HepG2 (cell line): ENCODE results near the gene ARMH3. TPM values are rescaled to one million over a fixed set of nuclear protein-coding genes. Genes with fewer than 3 reads are reported as not detected.

Experiments used
- DNMT1 ChIP-seq: sonication (generic); formaldehyde crosslinking; IDR thresholded peaks from 2 replicates; pipeline ENCODE4 v1.5.1; 2020; ENCODE audit warnings: mild to moderate bottlenecking, missing genetic modification reagents
- FOXP1 ChIP-seq, 2 experiments: fragments of 450-650 bp in 1 of 2; IDR thresholded peaks; 2 replicates each; pipeline ENCODE4 v1.6.1; 2017 to 2018; ENCODE audit warnings: antibody characterized with exemption in 1 of 2
- GATA4 ChIP-seq: sonication (generic); IDR thresholded peaks from 2 replicates; pipeline ENCODE4 v1.6.1; 2016; ENCODE audit warnings: antibody characterized with exemption, low read depth, borderline replicate concordance
- IRF2 ChIP-seq: IDR thresholded peaks from 2 replicates; pipeline ENCODE4 v1.6.1; 2018; ENCODE audit warnings: missing genetic modification reagents, missing compliant biosample characterization
- NCOR1 ChIP-seq: fragments of 200-600 bp; sonication (generic); IDR thresholded peaks from 2 replicates; pipeline ENCODE4 v1.7.0; 2017; ENCODE audit warnings: antibody characterized with exemption, low read length, borderline replicate concordance
- RNF2 ChIP-seq: fragments of 450-650 bp; conservative IDR thresholded peaks from 2 replicates; pipeline ENCODE4 v1.6.1; 2016; ENCODE audit warnings: low read depth
- TBX3 ChIP-seq: fragments of 450-650 bp; IDR thresholded peaks from 2 replicates; pipeline ENCODE4 v1.6.1; 2017; ENCODE audit warnings: antibody characterized with exemption, mild to moderate bottlenecking, inconsistent platforms, borderline replicate concordance
- ZC3H4 ChIP-seq: sonication (generic); formaldehyde crosslinking; IDR thresholded peaks from 2 replicates; pipeline ENCODE4 v1.4.0; 2020; ENCODE audit warnings: missing genetic modification reagents, borderline replicate concordance
- ZNF720 ChIP-seq: sonication (generic); formaldehyde crosslinking; IDR thresholded peaks from 2 replicates; pipeline ENCODE4 v1.4.0; 2020; ENCODE audit warnings: missing genetic modification reagents
- ZNF75D ChIP-seq: sonication (generic); formaldehyde crosslinking; IDR thresholded peaks from 2 replicates; pipeline ENCODE4 v1.8.1; 2023; ENCODE audit warnings: missing genetic modification reagents, mild to moderate bottlenecking, borderline replicate concordance
- ZNF781 ChIP-seq: sonication (generic); formaldehyde crosslinking; IDR thresholded peaks from 2 replicates; pipeline ENCODE4 v1.5.1; 2020; ENCODE audit warnings: borderline replicate concordance, mild to moderate bottlenecking, missing genetic modification reagents; ENCODE audit errors: not compliant biosample characterization
- polyA plus RNA-seq, 8 experiments: library from polyadenylated mRNA; depleted of rRNA in 3 of 8; stranded (reverse) in 7 of 8; unstranded in 1 of 8; fragments of >200 nt; fragmentation: Illumina TruSeq in 4 of 8; extraction: Trizol in 4 of 8; gene quantifications; 2 replicates each; pipeline versions ENCODE4 v1.2.1 to v1.2.3, GENCODE V29; 2011 to 2016; ENCODE audit warnings: low read depth in 4 of 8, missing spikeins in 1 of 8, mixed read lengths in 1 of 8; ENCODE audit not compliant: insufficient read depth in 1 of 8
- total RNA-seq, 5 experiments: library from RNA; depleted of rRNA; stranded (reverse); fragments of >200 nt; fragmentation: Illumina TruSeq; extraction: Trizol; gene quantifications; 2 replicates each; pipeline ENCODE4 v1.2.3, GENCODE V29; 2016; ENCODE audit warnings: low read depth in 1 of 5
- TF ChIP-seq, protein P1 (sequence below): sonication (generic); formaldehyde crosslinking; IDR thresholded peaks from 2 replicates; pipeline ENCODE4 v1.4.0; 2020; ENCODE audit warnings: missing genetic modification reagents, borderline replicate concordance
- TF ChIP-seq, protein P2 (sequence below): sonication (generic); formaldehyde crosslinking; IDR thresholded peaks from 2 replicates; pipeline ENCODE4 v1.8.1; 2023; ENCODE audit warnings: mild to moderate bottlenecking, missing genetic modification reagents
- TF ChIP-seq, protein P3 (sequence below): fragments of 450-650 bp; IDR thresholded peaks from 2 replicates; pipeline ENCODE4 v1.6.1; 2017; ENCODE audit warnings: mild to moderate bottlenecking
- TF ChIP-seq, protein P4 (sequence below): sonication (generic); formaldehyde crosslinking; IDR thresholded peaks from 2 replicates; pipeline ENCODE4 v1.4.0; 2020; ENCODE audit warnings: mild to moderate bottlenecking, low read depth, missing genetic modification reagents
- TF ChIP-seq, protein P5 (sequence below): sonication (generic); formaldehyde crosslinking; IDR thresholded peaks from 2 replicates; pipeline ENCODE4 v1.4.0; 2020; ENCODE audit warnings: missing genetic modification reagents

The ARMH3 gene
- total and polyA plus RNA-seq, 2 of the 13 experiments (the other 11 are each of a cell fraction or from before 2014, with no cell fraction given) = 8.4 to 16.9 TPM

DNA sequence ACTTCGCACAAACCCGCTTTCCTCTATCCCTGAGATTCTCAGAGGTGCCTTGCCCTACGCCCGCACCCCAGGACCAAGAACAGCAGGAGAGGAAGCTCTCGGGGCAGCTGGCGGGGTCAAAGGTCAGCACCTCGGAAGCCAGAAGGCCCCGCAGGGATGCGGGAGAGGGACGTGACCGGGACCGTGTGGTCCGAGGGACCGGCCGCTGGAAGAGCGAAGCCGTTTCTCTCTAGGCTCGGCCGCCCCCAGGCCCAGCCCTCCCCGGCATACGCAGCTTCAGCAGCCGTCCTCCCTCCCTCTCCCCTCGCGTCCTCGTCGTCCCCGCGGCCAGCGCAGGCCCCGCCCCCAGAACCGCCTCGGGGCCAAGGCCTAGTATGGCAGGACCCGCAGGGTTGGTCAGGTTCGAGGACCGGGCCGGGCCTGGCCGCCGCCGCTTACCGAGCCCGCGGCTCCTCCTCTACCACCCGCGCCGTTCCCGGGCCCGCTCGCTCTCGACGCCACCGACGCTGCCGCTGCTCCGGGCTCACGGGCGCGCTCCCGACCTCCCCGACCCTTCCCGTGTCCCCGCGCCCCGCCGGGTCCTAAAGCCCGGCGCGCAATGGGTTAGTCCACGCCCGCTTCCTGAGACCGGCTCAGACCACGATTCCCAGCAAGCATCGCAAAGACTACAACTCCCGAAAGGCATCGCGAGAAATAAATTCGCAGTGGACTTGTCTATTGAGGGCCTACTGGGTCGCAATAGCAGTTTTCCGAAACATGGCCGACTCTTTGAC lies at the start of gene ARMH3 (continued):
- TF ChIP-seq, protein P1, sequence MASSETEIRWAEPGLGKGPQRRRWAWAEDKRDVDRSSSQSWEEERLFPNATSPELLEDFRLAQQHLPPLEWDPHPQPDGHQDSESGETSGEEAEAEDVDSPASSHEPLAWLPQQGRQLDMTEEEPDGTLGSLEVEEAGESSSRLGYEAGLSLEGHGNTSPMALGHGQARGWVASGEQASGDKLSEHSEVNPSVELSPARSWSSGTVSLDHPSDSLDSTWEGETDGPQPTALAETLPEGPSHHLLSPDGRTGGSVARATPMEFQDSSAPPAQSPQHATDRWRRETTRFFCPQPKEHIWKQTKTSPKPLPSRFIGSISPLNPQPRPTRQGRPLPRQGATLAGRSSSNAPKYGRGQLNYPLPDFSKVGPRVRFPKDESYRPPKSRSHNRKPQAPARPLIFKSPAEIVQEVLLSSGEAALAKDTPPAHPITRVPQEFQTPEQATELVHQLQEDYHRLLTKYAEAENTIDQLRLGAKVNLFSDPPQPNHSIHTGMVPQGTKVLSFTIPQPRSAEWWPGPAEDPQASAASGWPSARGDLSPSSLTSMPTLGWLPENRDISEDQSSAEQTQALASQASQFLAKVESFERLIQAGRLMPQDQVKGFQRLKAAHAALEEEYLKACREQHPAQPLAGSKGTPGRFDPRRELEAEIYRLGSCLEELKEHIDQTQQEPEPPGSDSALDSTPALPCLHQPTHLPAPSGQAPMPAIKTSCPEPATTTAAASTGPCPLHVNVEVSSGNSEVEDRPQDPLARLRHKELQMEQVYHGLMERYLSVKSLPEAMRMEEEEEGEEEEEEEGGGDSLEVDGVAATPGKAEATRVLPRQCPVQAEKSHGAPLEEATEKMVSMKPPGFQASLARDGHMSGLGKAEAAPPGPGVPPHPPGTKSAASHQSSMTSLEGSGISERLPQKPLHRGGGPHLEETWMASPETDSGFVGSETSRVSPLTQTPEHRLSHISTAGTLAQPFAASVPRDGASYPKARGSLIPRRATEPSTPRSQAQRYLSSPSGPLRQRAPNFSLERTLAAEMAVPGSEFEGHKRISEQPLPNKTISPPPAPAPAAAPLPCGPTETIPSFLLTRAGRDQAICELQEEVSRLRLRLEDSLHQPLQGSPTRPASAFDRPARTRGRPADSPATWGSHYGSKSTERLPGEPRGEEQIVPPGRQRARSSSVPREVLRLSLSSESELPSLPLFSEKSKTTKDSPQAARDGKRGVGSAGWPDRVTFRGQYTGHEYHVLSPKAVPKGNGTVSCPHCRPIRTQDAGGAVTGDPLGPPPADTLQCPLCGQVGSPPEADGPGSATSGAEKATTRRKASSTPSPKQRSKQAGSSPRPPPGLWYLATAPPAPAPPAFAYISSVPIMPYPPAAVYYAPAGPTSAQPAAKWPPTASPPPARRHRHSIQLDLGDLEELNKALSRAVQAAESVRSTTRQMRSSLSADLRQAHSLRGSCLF (CRISPR knock-in tag) = no peak
- TF ChIP-seq FOXP1 (IDR thresholded peaks at IDR 0.05) (no peak), FOXP1 (CRISPR knock-in tag; IDR thresholded peaks at IDR 0.05) (no peak), ZNF720 (CRISPR knock-in tag) (no peak), ZC3H4 (CRISPR knock-in tag) (no peak), DNMT1 (no peak), IRF2 (peak; percentile 94), ZNF781 (CRISPR knock-in tag) (no peak), TBX3 (no peak), NCOR1 (no peak), RNF2 (peak; percentile 64), GATA4 (peak; percentile 17; the same call in 1 of the 2 replicates), ZNF75D (no peak)
- TF ChIP-seq, protein P2, sequence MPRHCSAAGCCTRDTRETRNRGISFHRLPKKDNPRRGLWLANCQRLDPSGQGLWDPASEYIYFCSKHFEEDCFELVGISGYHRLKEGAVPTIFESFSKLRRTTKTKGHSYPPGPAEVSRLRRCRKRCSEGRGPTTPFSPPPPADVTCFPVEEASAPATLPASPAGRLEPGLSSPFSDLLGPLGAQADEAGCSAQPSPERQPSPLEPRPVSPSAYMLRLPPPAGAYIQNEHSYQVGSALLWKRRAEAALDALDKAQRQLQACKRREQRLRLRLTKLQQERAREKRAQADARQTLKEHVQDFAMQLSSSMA = 0 out of 2 replicates have a peak, but pooled peaks have one; percentile 24
- TF ChIP-seq, protein P3, sequence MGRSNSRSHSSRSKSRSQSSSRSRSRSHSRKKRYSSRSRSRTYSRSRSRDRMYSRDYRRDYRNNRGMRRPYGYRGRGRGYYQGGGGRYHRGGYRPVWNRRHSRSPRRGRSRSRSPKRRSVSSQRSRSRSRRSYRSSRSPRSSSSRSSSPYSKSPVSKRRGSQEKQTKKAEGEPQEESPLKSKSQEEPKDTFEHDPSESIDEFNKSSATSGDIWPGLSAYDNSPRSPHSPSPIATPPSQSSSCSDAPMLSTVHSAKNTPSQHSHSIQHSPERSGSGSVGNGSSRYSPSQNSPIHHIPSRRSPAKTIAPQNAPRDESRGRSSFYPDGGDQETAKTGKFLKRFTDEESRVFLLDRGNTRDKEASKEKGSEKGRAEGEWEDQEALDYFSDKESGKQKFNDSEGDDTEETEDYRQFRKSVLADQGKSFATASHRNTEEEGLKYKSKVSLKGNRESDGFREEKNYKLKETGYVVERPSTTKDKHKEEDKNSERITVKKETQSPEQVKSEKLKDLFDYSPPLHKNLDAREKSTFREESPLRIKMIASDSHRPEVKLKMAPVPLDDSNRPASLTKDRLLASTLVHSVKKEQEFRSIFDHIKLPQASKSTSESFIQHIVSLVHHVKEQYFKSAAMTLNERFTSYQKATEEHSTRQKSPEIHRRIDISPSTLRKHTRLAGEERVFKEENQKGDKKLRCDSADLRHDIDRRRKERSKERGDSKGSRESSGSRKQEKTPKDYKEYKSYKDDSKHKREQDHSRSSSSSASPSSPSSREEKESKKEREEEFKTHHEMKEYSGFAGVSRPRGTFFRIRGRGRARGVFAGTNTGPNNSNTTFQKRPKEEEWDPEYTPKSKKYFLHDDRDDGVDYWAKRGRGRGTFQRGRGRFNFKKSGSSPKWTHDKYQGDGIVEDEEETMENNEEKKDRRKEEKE = no peak
- TF ChIP-seq, protein P4, sequence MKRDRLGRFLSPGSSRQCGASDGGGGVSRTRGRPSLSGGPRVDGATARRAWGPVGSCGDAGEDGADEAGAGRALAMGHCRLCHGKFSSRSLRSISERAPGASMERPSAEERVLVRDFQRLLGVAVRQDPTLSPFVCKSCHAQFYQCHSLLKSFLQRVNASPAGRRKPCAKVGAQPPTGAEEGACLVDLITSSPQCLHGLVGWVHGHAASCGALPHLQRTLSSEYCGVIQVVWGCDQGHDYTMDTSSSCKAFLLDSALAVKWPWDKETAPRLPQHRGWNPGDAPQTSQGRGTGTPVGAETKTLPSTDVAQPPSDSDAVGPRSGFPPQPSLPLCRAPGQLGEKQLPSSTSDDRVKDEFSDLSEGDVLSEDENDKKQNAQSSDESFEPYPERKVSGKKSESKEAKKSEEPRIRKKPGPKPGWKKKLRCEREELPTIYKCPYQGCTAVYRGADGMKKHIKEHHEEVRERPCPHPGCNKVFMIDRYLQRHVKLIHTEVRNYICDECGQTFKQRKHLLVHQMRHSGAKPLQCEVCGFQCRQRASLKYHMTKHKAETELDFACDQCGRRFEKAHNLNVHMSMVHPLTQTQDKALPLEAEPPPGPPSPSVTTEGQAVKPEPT (CRISPR knock-in tag) = 0 out of 2 replicates have a peak, but pooled peaks have one; percentile 62
- TF ChIP-seq, protein P5, sequence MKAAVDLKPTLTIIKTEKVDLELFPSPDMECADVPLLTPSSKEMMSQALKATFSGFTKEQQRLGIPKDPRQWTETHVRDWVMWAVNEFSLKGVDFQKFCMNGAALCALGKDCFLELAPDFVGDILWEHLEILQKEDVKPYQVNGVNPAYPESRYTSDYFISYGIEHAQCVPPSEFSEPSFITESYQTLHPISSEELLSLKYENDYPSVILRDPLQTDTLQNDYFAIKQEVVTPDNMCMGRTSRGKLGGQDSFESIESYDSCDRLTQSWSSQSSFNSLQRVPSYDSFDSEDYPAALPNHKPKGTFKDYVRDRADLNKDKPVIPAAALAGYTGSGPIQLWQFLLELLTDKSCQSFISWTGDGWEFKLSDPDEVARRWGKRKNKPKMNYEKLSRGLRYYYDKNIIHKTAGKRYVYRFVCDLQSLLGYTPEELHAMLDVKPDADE (CRISPR knock-in tag) = no peak
